Stimulated activated CD8-positive, alpha-beta memory T cell treated with anti-CD3 and anti-CD28 coated beads, Interleukin-12 subunit alpha, Interleukin-12 subunit beta, amount 100 ng/mL, for 1 hour (primary cell): Measurements from ENCODE around the gene SNRPD3.

Experiments
- DNase-seq: peaks from one replicate; pipeline ENCODE4 v3.0.0-alpha.2; 2020; ENCODE audit warnings: low read depth

The SNRPD3 gene

DNA sequence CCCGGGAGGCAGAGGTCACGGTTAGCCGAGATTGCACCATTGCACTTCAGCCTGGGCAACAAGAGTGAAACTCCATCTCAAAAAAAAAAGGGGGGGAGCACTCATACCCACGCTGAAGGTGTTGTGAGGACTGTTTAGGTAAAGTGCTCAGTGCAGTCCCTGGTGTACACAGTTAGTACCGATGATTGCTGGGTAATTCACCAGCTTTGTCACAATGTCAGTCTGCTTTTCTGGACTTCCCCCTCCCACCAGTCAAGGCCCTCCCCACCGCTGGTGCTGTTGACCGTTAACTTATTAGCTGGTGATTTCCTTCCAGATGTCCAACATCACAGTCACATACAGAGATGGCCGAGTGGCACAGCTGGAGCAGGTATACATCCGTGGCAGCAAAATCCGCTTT lies 11.9 kb downstream of the SNRPD3 start:
- DNase-seq, result no peak

DNA sequence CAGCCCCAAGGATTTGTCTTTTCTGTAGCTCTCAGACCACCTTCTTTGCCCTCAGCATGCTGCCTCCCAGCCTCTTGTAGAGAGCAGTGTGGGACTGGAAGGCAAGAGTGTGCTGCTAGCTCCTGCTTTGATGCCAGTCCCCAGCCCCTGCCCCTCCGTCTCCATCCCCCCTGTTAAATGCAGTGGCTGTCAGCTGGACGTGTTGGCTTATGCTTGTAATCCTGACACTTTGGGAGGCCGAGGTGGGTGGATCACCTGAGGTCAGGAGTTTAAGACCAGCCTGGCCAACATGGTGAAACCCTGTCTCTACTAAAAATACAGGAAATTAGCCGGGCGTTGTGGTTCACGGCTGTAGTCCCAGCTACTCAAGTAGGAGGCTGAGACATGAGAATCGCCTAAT lies 15.5 kb downstream of the SNRPD3 start:
- DNase-seq, result no peak

DNA sequence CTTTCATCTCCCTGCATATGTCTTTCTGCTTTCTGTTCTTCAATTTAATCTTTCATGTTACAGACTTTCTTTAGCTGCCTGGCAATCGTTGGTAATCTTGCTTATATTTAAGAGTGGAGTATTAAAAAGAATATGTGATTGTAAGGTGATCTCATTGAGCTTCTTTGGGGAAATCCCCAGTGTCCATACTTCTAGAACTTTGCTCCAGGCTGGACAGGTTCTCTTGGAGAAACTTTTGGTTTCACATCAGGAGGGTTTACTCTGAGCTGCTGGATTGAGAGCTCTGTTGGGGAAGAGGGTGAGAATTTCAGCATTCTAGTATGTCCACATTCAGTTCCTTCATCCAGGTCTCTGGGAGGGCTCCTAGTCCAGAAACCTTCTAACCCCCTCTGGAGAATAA lies 21.0 kb downstream of the SNRPD3 start:
- no peak for DNase-seq

DNA sequence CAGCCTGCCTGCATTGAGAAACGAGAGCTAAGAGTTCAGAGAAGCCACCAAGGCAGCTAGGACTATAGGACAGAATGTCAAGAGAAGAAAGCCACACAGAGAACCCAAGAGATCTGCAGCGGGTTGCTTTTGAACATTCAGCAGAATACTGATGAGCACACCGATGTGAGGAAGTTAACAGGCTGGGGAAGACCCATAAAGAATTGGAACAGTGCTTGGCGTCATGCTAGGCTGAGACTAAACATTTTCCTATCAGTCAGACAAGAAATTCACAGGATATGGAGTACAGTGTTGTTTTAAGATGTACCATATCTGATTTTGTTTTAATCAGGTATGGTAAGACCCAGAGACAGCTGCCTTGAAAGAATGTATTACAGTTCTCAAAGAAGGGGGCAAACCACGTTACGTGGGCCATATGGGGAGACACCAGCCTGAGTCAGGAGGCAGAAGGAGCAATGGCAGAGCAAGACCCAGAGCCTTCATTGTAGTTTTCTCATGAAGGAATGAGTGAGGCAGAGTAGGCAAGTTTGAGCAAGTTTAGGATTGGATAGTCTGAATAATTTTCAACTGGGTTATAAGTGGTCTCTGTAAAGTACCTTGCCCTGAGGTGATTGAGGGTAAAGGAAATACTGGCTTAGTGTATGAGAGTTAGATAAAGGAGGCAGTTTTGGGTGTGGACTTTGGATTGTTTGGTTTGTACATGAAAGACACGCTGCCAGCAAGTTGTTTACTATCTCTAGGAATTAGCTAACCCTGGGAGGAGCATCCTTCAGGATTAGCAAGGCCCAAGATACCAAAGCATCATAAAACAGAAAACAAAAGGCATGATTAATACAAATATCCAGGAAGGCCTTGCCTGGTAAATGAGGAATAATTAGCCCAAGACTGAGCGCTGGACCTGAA lies 22.8 kb downstream of the SNRPD3 start:
- no peak for DNase-seq

DNA sequence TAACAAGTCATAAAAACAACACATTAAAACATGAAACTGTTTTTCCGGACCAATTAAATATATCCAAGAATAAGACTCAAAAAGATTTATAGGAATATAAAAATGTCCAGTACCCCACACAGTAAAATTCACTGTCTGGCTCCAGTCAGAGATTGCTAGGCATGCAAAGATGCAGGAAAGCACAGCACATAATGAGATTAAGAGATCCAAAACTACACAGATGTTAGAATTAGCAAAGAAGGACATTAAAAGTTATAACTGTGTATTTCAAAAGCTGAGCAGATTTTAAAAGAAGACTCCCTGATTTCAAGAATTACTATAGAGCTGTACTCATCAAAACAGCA lies 23.4 kb downstream of the SNRPD3 start:
- DNase-seq, result no peak

DNA sequence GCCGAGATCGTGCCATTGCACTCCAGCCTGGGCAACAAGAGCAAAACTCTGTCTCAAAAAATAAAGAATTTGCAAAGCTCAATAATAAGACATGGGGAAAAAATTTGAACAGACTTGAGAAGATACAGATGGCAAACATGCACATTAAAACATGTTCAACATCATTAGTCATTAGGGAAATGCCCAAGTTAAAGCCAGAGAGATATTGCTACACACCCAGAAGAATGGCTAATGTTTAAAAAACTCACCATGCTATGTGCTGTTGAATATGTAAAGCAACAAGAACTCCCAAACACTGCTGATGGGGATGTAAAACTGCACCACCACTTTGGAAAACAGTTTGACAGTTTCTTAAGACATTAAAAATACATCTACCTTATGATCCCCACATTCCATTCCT lies 24.5 kb downstream of the SNRPD3 start:
- DNase-seq, result no peak

DNA sequence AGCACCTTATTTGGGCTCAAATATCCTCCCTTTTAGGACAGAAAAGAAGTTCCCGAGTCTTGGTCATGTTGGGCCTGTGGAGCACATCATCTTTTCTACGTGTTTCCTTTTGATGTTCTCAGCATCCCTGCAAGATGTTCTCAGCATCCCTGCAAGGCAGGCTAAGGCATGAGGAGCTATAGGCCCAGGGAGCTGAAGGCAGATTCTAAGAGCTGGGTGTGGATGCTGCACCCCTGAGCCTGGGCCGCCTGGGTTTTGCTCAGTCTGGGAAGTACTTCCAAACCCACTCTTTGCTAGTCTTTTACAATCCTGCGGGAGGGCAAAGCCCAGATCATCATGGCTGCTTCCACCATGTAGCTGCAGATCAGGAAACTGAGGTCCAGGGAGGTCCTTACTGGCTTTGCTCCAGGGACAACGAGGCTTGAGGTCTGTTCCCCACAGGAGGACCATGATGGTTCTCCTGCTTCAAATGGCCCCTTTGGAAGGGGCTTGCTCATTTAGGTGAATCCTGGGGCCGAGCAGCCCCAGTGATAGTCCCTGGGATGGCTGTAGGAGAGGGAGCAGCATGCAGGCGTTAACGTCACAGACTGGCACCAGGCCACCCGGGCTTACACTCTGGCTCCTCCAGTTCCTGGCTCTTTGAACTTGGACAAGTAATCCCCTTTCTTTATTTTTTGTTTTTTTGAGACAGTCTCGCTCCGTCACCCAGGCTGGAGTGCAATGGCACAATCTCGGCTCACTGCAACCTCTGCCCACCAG lies 26.4 kb downstream of the SNRPD3 start:
- DNase-seq, result no peak

DNA sequence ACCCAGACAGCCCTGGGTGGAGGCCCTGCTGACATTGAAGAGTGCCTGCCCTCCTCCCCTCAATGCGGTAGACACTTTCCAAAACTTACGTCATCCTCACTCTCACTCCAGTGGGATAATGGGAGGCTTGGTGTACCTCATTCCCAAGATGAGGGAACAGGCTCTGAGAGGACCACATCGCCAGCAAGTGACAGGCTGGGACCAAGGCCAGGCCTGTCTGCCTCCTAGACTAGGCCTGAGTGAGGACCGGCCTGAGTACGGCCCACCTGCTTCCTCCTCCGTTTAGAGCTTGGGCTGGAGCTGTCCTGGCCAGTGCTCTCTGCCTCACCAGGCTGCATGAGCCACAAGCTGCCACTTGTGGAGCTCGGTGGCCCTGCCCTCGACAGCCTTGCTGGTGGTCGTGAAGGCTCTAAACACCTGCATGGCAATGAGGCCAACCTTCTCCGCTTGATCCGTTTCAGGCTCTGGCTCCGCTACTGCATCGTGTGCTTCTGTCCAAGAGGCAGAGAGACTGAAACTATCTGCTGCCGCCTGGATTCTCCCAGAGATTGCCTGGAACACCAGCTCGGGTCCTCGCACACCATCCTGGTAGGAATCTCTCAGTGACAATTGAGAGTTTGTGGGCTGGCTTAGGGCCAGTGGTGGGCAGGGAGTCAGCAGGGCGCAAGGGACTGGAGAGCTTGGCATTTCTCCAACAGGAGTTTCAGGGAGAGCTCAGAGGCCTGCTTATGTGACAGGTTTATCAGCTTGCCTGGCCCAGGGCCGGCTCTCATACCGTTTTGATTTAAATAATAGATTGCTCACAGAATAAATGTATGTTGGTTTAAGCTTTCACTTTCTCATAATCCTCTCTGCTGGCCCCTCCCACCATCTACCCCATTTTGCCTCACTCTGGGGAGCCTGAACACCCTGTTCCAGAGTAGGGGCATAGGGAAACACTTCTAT lies 27.7 kb downstream of the SNRPD3 start:
- DNase-seq, result no peak

DNA sequence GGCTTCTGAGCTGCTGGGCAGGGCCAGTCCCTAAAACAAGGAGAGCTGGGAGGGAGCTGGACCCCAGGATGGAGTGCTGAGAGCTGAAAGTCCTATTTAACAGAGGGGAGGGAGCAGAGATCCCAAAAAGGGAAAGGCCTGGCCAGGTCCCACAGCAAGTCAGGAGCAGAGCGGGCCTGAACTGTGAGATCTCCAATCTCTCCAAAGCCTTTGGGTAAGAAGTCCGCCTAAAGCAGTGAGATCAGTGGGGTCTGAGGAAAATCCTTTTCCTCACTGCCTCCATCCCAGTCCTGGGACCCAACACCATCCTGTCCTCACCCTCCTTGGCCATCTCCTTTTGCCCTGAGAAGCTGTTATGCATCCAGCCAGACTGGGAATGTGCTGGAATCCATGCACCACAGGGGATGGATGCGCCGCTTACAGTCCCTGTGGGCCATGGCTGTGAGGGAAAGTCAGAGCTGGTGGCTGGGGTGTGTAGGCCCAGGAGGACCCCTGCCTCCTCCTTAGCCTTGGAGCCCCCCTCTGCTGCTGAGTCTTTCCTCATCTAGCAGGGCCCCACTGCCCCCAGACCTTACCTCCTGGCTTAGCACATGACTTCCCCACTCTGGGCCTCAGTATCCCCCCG lies 28.5 kb downstream of the SNRPD3 start:
- DNase-seq, result no peak

DNA sequence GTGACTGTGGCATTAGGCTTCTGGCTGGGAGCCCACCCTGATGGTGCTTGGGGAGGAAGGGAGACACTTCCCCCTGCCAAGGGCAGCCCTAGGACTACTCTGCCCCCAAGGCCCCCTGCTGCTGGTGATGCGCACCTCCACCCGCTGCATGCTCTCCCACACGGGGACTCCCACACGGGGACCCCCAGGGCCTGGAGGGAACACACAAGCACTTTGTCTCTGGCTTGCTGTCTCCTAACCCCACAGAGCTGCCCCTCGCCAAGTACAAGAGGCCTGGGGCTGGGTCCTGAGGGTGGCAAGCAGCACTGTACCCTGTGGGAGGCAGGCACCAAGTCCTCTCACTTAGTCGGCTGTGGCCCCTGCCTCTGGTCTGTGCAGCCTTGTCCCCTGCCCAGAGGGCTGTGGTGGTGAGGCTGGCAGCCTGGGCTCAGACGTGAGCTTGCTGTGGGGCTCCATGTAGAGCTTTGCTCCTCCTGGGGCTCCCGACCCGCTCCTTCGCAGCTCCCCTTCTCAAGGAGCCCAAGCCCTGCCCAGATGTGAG lies 29.1 kb downstream of the SNRPD3 start:
- no peak for DNase-seq

DNA sequence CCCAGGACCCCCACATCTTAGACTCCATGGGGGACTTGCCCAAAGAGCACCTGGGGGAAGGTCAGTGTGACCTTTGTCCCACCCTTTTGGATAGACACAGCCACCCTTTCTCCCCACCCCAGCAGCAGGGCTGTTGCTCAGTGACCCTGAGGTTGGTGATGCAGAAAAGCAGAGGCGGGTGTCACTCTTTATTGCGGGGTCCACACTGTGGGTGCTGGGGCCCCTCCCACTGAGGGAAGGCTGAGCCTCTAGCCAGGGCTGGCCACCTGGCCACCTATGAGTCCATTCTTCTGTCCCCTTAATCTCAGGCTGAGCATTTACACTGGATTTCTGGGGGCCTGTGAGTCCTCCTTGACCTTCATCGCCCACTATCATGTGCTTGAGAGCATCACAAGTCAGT lies 29.7 kb downstream of the SNRPD3 start:
- no peak for DNase-seq

DNA sequence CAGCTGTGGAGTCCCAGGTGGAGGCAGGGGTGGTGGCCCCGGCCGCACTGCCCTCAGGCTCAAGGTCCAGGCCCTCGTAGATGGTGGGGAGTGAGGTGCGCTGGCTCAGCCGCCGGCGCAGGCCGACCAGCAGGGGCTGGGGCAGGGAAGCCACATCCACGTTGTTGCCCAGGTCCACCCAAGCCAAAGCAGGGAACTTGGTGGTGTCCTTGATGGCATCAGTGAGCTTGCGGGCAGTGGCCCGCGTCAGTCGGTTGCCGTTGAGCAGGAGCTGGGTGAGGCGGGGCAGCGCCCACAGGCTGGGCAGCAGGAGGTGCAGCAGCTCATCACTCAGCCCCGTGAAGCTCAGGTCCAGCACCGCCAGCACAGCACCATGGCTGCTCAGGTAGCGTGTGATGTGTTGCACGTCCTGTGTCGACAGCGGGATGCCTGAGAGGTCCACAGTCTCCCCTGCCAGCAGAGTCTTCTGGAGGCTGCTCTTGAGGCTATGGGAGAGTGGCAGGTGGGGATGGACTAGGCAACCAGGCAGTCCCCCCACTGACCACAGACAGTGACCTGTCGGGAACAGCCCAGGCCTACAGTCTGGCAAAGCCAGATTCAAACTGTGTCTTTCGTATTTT lies 30.2 kb downstream of the SNRPD3 start:
- DNase-seq, result no peak

DNA sequence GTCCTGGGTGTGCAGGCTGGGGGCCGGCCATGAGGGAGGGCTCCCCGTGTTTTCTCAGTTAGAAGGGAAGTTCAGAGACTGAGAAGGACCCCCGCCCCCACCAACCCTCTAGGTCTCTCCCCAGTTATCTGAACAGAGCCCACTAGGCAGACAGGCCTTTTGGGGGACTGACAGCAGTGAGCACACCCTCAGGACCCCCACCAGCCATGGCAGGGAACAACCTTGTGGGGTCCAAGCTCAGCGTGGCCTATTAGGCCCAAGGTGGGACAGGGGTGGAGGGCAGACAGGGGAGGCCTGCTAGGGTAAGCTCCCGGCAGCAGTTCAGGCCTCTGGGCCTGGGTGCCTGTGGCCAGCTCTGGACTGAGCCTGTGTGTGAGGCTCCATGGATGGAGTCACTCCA lies 31.5 kb downstream of the SNRPD3 start:
- DNase-seq, result no peak

DNA sequence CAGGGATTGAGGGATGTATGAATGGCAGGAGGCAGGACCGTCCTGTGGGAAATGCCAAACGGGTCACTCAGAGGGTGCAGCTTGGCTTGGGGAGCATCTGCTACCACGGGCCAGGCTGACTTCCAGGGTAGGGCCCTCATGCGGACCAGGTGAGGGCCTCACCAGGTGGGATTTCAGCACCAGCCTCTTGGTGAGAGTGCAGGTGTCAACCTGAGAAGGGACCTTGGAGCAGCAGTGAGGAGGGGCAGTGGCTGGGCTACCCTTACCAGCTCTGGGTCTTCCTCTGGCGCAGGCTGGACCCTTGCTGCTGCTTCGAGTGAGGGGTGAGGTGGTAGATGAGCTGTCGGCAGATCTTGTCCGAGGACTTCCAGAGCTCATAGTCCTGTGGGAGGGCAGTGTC lies 32.1 kb downstream of the SNRPD3 start:
- DNase-seq, result no peak

DNA sequence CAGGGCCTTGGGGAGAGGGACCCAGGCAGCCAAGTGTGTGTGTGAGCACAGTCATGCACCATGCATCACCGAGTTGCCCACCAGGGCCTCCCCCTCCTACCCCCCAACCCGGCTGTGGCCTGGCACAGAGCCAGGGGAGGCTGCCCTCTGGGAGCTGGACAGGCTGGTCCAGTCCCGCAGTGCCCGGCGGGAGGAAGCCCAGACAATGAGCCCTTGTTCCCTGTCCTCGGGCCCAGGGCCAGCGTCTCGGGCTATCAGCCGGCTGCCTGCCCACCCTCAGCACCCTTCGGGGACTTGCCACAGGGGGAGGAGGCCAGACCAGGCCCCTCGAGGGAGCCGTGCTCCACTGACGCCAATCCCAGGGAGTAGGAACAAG lies 32.6 kb downstream of the SNRPD3 start:
- no peak for DNase-seq

DNA sequence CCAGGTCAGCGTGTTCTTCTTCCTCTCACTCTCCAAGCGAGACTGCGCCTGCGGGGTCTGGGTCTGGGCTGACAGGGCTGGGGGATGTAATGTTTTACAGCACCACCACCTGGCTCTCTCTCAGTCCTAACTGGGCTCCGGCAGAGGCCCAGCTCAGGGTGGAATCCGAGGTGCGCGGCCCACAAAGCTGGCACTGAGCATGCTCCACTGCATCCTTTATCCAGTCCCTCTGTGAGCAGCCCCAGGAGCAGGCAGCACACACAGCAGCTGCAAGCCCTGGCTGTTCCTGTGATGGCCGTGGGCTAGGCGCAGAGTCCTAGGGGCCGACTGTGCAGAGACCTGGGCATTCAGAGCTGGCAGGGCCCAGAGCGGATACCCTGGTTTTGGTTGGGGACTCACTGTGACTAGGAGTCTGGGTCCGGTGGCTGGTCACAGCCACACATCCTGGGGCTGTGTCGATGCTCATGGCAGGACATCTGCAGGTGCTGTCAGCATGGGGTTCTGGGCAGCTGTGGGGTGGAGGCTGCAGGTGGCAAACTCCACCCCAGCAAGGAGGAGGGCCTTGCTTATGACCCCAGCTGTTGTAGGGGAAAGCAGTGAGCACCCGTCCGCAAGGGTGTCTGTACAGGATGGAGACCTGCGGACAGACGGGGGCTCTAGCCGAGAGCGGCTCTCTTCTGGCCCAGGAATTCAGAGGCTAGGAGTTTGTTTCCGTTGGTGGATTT lies 33.1 kb downstream of the SNRPD3 start:
- DNase-seq, result no peak

DNA sequence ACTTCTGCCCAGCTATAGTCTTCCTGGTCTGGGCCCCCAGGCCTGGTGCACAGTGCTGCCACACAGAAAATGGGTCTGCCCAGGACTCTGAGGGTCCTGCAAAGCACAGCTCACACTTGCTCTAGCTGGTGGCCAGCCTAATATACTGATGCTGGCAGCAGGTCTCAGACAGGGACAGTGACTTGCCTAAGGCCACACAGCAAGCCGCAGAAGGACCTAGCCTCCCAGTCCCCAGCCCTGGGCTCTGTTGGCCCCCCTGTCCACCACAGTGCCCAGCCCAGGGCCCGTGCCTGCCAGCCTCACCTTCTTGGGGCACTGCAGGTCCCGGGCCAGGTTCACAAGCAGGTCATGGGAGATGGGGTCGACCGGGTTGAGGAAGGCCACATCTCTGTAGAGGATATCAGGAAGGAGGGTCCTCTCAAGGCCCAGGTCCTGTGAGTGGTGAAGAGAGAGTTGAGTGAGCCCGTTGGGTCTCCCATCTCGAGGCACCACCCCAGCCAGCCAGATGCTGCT lies 33.8 kb downstream of the SNRPD3 start:
- no peak for DNase-seq

DNA sequence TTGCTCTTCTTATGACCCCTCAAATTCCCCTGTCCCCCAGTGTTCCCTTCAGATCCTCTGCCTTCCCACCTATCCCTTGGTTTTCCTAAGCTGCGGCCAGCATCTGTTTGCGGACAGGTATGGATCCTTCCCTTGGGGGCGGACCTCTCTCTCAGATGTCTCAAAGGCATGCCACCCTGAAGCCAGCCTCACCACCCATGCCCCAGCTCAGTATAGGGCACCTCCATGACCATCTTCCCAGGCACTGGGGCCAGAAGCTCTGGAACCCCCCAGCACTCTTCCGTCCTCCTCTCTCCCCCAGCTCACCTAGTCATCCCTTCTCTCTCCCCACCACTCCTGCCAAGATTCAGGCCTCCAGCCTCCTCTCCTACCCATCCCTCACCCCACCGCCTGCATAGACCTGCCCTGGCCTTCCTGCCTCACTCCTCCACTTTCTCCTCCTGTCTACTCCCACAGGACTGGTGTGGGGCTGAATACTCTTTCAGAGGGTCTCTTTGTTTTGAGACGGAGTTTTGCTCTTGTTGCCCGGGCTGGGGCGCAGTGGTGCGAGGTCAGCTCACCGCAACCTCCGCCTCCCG lies 34.9 kb downstream of the SNRPD3 start:
- DNase-seq, result no peak

DNA sequence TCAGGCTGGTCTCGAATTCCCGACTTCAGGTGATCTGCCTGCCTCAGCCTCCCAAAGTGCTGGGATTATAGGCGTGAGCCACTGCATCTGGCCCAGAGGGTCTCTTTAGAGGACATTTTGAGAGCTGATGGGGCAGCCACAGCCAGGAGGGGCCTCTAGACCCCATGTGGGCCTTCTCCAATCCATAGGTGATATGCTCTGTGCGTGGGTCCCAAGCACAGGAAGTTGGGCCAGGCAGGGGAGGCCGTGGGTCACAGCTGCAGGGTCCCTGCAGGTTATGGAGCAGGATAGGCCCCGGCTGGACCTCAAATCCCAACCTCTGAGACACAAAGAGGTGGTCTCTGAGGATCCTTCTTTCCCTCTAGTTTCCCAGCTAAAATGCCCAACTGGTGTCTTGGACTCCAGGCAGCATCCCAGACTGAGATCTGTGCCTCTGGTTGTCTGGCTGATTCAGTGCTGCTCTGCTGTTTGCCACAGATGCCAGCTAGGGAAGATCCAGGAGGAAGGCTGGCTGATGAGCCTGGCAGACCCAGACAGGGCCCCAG lies 35.6 kb downstream of the SNRPD3 start:
- no peak for DNase-seq
